T-helper 1 cell treated with Interleukin-12 subunit alpha and Interleukin-12 subunit beta and Interleukin-4 antibody, amounts not matched to agents 30 μg/mL and 1 μg/mL, for 36 hours (primary cell): Measurements from ENCODE around the gene XPO4.
"Not testable (repeated sequence)": the region's sequence is repeated elsewhere in the genome, so short reads cannot be mapped to it uniquely, and the experiment has no call there.

ENCODE experiments used
- H3K27ac Mint-ChIP-seq: one replicate; pipeline ENCODE4 v1.8.0; 2021; ENCODE audit warnings: mild to moderate bottlenecking, mixed read lengths
- H3K27me3 Mint-ChIP-seq: one replicate; pipeline ENCODE4 v1.8.0; 2021; ENCODE audit warnings: low read depth, mixed read lengths
- H3K36me3 Mint-ChIP-seq: one replicate; pipeline ENCODE4 v1.8.0; 2021; ENCODE audit warnings: low read depth, mixed read lengths
- H3K4me1 Mint-ChIP-seq: one replicate; pipeline ENCODE4 v1.8.0; 2021; ENCODE audit warnings: low read depth, mixed read lengths
- H3K4me3 Mint-ChIP-seq: one replicate; pipeline ENCODE4 v1.8.0; 2021; ENCODE audit warnings: mild to moderate bottlenecking, moderate library complexity, mixed read lengths
- H3K9me3 Mint-ChIP-seq: one replicate; pipeline ENCODE4 v1.8.0; 2021; ENCODE audit warnings: mixed read lengths

Gene XPO4

DNA sequence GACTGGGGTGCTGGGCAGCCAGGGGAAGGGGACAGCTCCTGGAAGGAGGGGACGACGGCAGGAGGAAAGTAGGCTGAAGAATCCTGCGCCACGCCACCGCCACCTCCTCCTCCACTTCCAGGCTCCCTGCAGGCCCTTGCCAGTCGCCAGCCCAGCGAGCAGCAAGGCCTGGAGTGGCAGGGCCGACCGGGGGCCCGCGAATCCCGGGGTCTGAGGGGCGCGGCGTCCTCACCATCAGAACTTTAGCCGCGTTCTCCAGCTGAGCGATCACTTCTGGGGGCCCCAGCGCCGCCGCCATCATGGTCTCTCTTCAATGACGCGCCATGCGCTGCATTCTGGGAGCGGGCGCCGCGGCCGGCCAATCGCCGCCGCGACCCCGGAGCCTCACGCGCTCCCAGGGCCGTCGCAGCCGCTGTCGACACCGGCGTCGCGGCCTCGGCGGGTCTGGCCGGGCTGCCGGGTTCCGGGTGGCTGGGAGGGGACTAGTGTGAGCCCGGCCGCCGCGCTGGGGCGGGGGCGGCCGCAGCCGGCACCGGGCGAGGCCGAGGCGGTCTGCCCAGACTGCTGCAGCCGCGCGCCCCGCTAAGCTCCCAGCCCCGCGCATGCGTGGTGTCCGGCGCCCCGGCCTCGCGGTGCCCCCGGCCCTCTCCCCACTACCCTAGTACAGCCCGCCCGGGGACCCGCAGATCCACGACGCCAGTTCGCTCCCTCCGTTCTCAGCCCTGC, at the start of gene XPO4:
XPO4 (minus strand) TSS at position 309 of the 726 bp plus-strand sequence; CDS start at position 301, 8 bp downstream.
- Mint-ChIP-seq H3K27ac (peak within 1 kb of the TSS; percentile 97), H3K9me3 (no peaks in the 10 kb centered on the region), H3K36me3 (peaks cover 10% of the 10 kb centered on the region), H3K4me3 (peak within 1 kb of the TSS; percentile 96), H3K27me3 (no peaks in the 10 kb centered on the region), H3K4me1 (peaks cover 17% of the 10 kb centered on the region)

DNA sequence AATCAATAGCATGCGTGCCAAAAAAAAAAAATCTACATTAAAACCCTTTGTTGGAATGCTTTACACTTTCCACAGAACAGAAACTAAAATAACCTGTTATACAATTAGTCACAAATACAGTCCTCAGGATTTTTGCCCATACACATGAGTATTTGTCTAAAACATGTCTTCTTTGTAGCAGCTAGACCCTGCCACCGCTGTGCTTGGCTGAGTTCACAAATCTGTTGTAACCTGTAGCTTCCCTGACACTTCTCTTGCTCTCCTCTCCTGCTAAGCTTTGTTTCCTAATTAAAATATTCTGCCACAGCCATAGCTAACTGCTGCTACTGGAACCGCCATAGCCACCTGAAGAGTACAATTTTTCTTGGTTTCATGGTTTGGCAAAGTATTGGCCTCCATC, 45.5 kb upstream of the XPO4 start:
- H3K36me3 Mint-ChIP-seq, H3K9me3 Mint-ChIP-seq, H3K4me3 Mint-ChIP-seq, H3K27ac Mint-ChIP-seq, H3K4me1 Mint-ChIP-seq: not testable (repeated sequence)
- peaks cover 46% of the 10 kb centered on the region for H3K27me3 Mint-ChIP-seq

- Mint-ChIP-seq H3K9me3 (no peaks in the 10 kb centered on the region), H3K4me1 (peaks cover 5% of the 10 kb centered on the region), H3K36me3 (no peaks in the 10 kb centered on the region), H3K4me3 (peak overlapping the region; percentile 50), H3K27me3 (peaks cover 46% of the 10 kb centered on the region), H3K27ac (no peak overlapping the region)
Observed at GRCh38 chr13:20945952-20946383, 43.4 kb upstream of the XPO4 start.

- Mint-ChIP-seq H3K27me3 (peaks cover 36% of the 10 kb centered on the region), H3K4me3 (no peak overlapping the region), H3K4me1 (peaks cover 5% of the 10 kb centered on the region), H3K27ac (no peak overlapping the region), H3K9me3 (no peaks in the 10 kb centered on the region), H3K36me3 (no peaks in the 10 kb centered on the region)
Observed at GRCh38 chr13:20942938-20943559, 40.5 kb upstream of the XPO4 start.

DNA sequence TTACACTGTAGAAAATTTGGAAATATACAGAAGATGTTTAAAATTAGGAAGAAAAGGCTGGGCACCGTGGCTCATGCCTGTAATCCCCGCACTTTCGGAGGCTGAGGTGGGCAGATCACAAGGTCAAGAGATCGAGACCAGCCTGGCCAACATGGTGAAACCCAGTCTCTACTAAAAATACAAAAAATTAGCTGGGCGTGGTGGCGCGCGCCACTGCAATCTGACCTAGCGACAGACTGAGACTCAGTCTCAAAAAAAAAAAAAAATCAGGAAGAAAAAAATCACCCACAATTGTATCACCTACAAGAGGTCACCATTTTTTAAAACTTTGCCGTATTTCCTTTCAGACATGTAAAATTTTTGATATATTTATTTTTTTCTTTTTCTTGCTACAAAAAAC, 38.0 kb upstream of the XPO4 start:
- peaks cover 16% of the 10 kb centered on the region for H3K27me3 Mint-ChIP-seq
- not testable (repeated sequence) for H3K4me1 Mint-ChIP-seq, H3K27ac Mint-ChIP-seq, H3K4me3 Mint-ChIP-seq, H3K36me3 Mint-ChIP-seq, H3K9me3 Mint-ChIP-seq

- Mint-ChIP-seq H3K27ac (no peak overlapping the region), H3K36me3 (no peaks in the 10 kb centered on the region), H3K9me3 (no peaks in the 10 kb centered on the region), H3K4me1 (no peaks in the 10 kb centered on the region), H3K27me3 (peaks cover 12% of the 10 kb centered on the region), H3K4me3 (no peak overlapping the region)
Observed at GRCh38 chr13:20940083-20940482, 37.5 kb upstream of the XPO4 start.

- Mint-ChIP-seq H3K4me3 (no peak overlapping the region), H3K27ac (no peak overlapping the region), H3K27me3 (peaks cover 7% of the 10 kb centered on the region), H3K9me3 (no peaks in the 10 kb centered on the region), H3K36me3 (no peaks in the 10 kb centered on the region), H3K4me1 (no peaks in the 10 kb centered on the region)
Observed at GRCh38 chr13:20939662-20940061, 37.1 kb upstream of the XPO4 start.

DNA sequence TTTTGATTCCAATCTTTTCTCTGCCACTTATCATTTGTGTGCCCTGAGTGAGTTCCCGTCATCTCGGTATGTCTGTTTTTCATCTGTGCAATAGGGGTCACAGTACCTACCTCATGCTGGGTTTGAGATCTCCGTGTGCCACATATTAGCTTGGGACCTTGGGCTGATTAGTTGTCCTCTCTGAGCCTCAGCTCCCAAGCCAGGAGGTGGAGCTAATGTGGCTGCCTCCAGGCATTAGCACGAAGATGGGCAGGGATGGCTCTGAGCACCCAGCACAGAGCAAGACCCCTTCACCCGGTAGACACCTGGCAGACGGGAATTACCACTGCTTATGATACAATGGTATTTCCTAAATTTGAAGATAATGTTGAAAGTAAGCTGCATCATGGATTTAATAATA, 35.8 kb upstream of the XPO4 start:
- Mint-ChIP-seq H3K27me3 (no peaks in the 10 kb centered on the region), H3K9me3 (no peaks in the 10 kb centered on the region), H3K4me3 (no peak overlapping the region), H3K27ac (no peak overlapping the region), H3K4me1 (no peaks in the 10 kb centered on the region), H3K36me3 (no peaks in the 10 kb centered on the region)

DNA sequence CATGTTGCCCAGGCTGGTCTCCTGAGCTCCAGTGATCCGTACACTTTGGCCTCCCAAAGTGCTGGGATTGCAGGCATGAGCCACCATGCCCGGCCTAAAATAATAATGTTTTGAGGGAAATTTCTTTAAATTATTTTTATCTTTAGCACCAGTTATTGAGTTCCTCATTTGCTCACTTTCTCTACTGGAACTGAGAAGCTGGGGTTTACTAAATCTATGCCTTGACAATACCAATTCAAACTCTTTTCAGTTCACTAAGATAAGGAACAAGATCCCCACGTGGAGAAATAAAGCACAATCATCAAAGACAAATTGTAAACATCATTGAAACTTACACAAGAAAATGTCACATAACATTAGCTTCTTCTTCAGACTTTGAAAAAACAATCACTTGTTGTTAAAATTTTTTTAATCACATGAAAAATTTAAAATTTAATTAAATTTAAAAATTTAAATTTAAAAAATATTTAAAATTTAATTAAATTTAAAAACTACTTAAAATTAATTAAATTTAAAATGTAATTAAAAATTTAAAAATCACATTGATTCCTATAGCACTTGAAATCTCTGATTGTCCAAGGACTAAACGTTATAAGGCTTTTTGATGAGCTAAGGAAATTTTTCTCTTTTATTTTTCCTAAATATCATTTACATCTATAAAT, 25.2 kb upstream of the XPO4 start:
- no peaks in the 10 kb centered on the region for H3K36me3 Mint-ChIP-seq
- no peaks in the 10 kb centered on the region for H3K9me3 Mint-ChIP-seq
- no peaks in the 10 kb centered on the region for H3K27me3 Mint-ChIP-seq
- H3K4me1 Mint-ChIP-seq: no peaks in the 10 kb centered on the region
- H3K4me3 Mint-ChIP-seq: no peak overlapping the region
- H3K27ac Mint-ChIP-seq: no peak overlapping the region

DNA sequence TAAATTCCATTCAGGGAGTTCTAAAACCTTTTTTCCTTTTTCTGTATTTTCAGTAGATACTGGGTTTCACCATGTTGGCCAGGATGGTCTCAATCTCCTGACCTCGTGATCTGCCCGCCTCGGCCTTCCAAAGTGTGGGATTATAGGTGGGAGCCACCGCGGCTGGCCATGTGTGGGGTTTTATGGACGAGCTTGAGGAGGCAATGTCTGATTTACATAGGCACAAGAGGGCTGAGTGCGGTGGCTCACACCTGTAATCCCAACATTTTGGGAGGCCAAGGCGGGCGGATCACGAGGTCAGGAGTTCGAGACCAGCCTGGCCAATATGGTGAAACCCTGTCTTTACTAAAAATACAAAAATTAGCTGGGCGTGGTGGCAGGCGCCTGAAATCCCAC, 22.8 kb upstream of the XPO4 start:
- H3K9me3 Mint-ChIP-seq, H3K4me3 Mint-ChIP-seq, H3K27me3 Mint-ChIP-seq, H3K4me1 Mint-ChIP-seq, H3K27ac Mint-ChIP-seq, H3K36me3 Mint-ChIP-seq: not testable (repeated sequence)

DNA sequence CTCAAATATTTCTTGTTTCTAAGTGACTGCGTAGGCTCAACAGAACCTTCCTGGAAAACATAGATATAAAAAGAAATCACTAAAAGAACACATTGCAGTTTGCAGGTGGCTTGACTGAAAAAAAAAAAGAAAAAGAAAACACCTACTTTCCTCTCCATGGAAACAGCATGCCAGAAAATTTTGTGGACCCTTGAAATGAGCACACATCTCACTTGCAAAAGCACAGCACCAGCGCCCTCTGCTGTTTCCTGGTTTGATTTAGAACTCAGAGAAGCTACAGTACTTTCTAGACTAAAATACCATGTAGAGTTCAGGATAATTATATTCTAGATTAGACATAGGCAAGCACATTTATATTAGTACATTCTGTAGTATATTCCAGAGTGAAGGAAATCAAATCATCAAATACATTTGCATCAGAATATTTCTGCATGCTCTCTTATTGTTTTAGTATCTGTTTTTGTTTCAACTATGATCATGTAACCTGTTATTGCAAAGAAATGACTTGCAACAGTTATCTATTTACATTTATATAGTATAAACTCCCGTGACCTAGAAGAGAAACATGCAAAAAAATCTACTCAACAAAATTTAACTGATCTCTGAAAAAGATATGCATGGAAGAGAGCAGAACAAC, 22.3 kb upstream of the XPO4 start:
- no peaks in the 10 kb centered on the region for H3K4me1 Mint-ChIP-seq
- H3K9me3 Mint-ChIP-seq: no peaks in the 10 kb centered on the region
- no peaks in the 10 kb centered on the region for H3K27me3 Mint-ChIP-seq
- H3K36me3 Mint-ChIP-seq: no peaks in the 10 kb centered on the region
- no peak overlapping the region for H3K27ac Mint-ChIP-seq
- no peak overlapping the region for H3K4me3 Mint-ChIP-seq

- H3K4me1 Mint-ChIP-seq: no peaks in the 10 kb centered on the region
- H3K27ac Mint-ChIP-seq: no peak overlapping the region
- no peaks in the 10 kb centered on the region for H3K9me3 Mint-ChIP-seq
- no peaks in the 10 kb centered on the region for H3K36me3 Mint-ChIP-seq
- no peaks in the 10 kb centered on the region for H3K27me3 Mint-ChIP-seq
- no peak overlapping the region for H3K4me3 Mint-ChIP-seq
Observed at GRCh38 chr13:20923272-20923671, 20.7 kb upstream of the XPO4 start.

DNA sequence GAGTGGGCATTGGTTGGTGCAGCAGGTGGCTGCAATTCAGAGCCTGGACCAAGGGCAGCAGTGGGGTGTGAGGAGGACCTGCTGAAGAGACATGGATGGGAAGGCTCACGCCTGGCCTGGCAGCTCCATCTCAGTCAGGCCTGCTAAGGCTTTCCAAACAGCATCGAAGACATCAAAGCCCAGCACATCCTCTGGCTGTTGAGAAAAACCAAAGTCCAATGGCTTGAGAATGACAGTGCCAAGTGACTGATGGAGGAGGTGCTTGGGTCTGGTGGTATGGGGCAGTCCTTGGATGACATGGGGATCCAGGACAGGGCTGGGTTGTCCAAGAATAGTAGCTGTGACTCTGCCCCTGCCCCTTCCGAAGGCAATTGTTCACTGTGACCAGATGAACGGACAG, 19.0 kb upstream of the XPO4 start:
- Mint-ChIP-seq H3K9me3 (no peaks in the 10 kb centered on the region), H3K27me3 (no peaks in the 10 kb centered on the region), H3K4me3 (no peak overlapping the region), H3K4me1 (no peaks in the 10 kb centered on the region), H3K36me3 (no peaks in the 10 kb centered on the region), H3K27ac (no peak overlapping the region)

DNA sequence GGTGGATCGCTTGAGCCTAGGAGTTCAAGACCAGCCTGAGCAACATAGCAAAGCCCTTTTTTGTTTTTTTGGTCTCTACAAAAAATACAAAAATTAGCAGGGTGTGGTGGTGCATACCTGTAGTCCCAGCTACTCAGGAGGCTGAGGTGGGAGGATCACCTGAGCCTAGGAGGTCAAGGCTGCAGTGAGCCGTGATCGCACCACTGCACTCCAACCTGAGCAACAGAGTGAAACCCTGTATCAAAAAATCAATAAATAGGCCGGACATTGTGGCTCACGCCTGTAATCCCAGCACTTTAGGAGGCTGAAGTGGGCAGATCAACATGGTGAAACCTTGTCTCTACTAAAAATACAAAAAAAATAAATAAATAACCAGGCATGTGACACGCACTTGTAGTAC, 13.1 kb upstream of the XPO4 start:
- not testable (repeated sequence) for H3K9me3 Mint-ChIP-seq, H3K27me3 Mint-ChIP-seq, H3K36me3 Mint-ChIP-seq, H3K4me3 Mint-ChIP-seq, H3K27ac Mint-ChIP-seq, H3K4me1 Mint-ChIP-seq

- no peaks in the 10 kb centered on the region for H3K36me3 Mint-ChIP-seq
- H3K27me3 Mint-ChIP-seq: peaks cover 18% of the 10 kb centered on the region
- H3K4me3 Mint-ChIP-seq: no peak overlapping the region
- H3K9me3 Mint-ChIP-seq: peaks cover 3% of the 10 kb centered on the region
- no peak overlapping the region for H3K27ac Mint-ChIP-seq
- H3K4me1 Mint-ChIP-seq: no peaks in the 10 kb centered on the region
Observed at GRCh38 chr13:20911037-20911436, 8.5 kb upstream of the XPO4 start.
